H9 (cell line): ENCODE measurements around the gene ASTN2. TPM values are rescaled to one million over a fixed set of nuclear protein-coding genes. Genes with fewer than 3 reads are reported as not detected.

Source experiments
- DNase-seq: peaks from one replicate; pipeline ENCODE4 v3.0.0-alpha.2; 2017
- H2AFZ ChIP-seq: one replicate; pipeline ENCODE4 v1.6.1; 2013; ENCODE audit warnings: mild to moderate bottlenecking, low read length, control low read depth, moderate library complexity
- H2AK5ac ChIP-seq: 2 replicates; pipeline ENCODE4 v1.6.1; 2013; ENCODE audit warnings: low read length, control low read depth, mixed read lengths; ENCODE audit not compliant: insufficient read length
- H2BK120ac ChIP-seq: one replicate; pipeline ENCODE4 v1.6.1; 2013; ENCODE audit warnings: low read depth, mild to moderate bottlenecking, low read length, control low read depth, inconsistent platforms; ENCODE audit not compliant: poor library complexity, severe bottlenecking
- H2BK12ac ChIP-seq: 2 replicates; pipeline ENCODE4 v1.6.1; 2013; ENCODE audit warnings: low read length, control low read depth, mixed read lengths, low read depth; ENCODE audit not compliant: insufficient read length
- H2BK15ac ChIP-seq: 2 replicates; pipeline ENCODE4 v1.6.1; 2013; ENCODE audit warnings: low read depth, low read length, control low read depth
- H2BK20ac ChIP-seq: one replicate; pipeline ENCODE4 v1.6.1; 2013; ENCODE audit warnings: low read depth, mild to moderate bottlenecking, low read length, control low read depth, inconsistent platforms; ENCODE audit not compliant: poor library complexity, severe bottlenecking
- H2BK5ac ChIP-seq: 2 replicates; pipeline ENCODE4 v1.6.1; 2013; ENCODE audit warnings: low read length, control low read depth, mixed read lengths; ENCODE audit not compliant: insufficient read length
- H3K14ac ChIP-seq: 2 replicates; pipeline ENCODE4 v1.6.1; 2013; ENCODE audit warnings: low read length, control low read depth; ENCODE audit not compliant: insufficient read depth
- H3K18ac ChIP-seq: 2 replicates; pipeline ENCODE4 v1.6.1; 2013; ENCODE audit warnings: low read depth, mild to moderate bottlenecking, mixed read lengths, low read length, control low read depth; ENCODE audit not compliant: insufficient read length
- H3K23ac ChIP-seq: 2 replicates; pipeline ENCODE4 v1.6.1; 2013; ENCODE audit warnings: low read length, control low read depth, mixed read lengths, low read depth; ENCODE audit not compliant: insufficient read length
- H3K23me2 ChIP-seq: 2 replicates; pipeline ENCODE4 v1.6.1; 2013; ENCODE audit warnings: low read depth, mild to moderate bottlenecking, mixed read lengths, low read length, control low read depth; ENCODE audit not compliant: insufficient read length, poor library complexity, severe bottlenecking
- H3K27ac ChIP-seq: 2 replicates; pipeline ENCODE4 v1.5.1; 2013; ENCODE audit warnings: low read length, control low read depth, mixed read lengths, low read depth; ENCODE audit not compliant: insufficient read length
- H3K27me3 ChIP-seq: 2 replicates; pipeline ENCODE4 v1.6.1; 2013; ENCODE audit warnings: low read length, control low read depth, inconsistent platforms; ENCODE audit not compliant: insufficient read depth
- H3K4ac ChIP-seq: 2 replicates; pipeline ENCODE4 v1.6.1; 2013; ENCODE audit warnings: low read depth, mild to moderate bottlenecking, control low read depth, inconsistent platforms, low read length, moderate library complexity
- H3K4me1 ChIP-seq: 2 replicates; pipeline ENCODE4 v1.6.1; 2013; ENCODE audit warnings: low read length, control low read depth, inconsistent platforms; ENCODE audit not compliant: insufficient read depth
- H3K4me2 ChIP-seq: 2 replicates; pipeline ENCODE4 v1.6.1; 2013; ENCODE audit warnings: low read length, control low read depth, mixed read lengths; ENCODE audit not compliant: insufficient read length, insufficient read depth
- H3K56ac ChIP-seq: 2 replicates; pipeline ENCODE4 v1.6.1; 2013; ENCODE audit warnings: low read depth, mild to moderate bottlenecking, mixed read lengths, low read length, control low read depth; ENCODE audit not compliant: insufficient read length
- H3K79me1 ChIP-seq: 2 replicates; pipeline ENCODE4 v1.6.1; 2013; ENCODE audit warnings: low read depth, mild to moderate bottlenecking, moderate library complexity, low read length, control low read depth, inconsistent platforms; ENCODE audit not compliant: insufficient read depth, poor library complexity, severe bottlenecking
- H3K79me2 ChIP-seq: 2 replicates; pipeline ENCODE4 v1.6.1; 2013; ENCODE audit warnings: low read length, control low read depth, inconsistent platforms; ENCODE audit not compliant: insufficient read depth
- H3K9ac ChIP-seq: 2 replicates; pipeline ENCODE4 v1.6.1; 2013; ENCODE audit warnings: low read length, control low read depth, mixed read lengths; ENCODE audit not compliant: insufficient read length; ENCODE audit errors: extremely low read depth
- H3K9me3 ChIP-seq: one replicate; pipeline ENCODE4 v1.6.1; 2013; ENCODE audit warnings: low read depth, low read length, inconsistent platforms; ENCODE audit not compliant: control insufficient read depth
- H3T11ph ChIP-seq: one replicate; pipeline ENCODE4 v1.6.1; 2013; ENCODE audit warnings: mild to moderate bottlenecking, low read length, control low read depth, inconsistent platforms
- H4K20me1 ChIP-seq: one replicate; pipeline ENCODE4 v1.6.1; 2013; ENCODE audit not compliant: control insufficient read depth, insufficient read length, insufficient read depth
- H4K5ac ChIP-seq: 2 replicates; pipeline ENCODE4 v1.6.1; 2013; ENCODE audit warnings: low read depth, mild to moderate bottlenecking, mixed read lengths, low read length, control low read depth; ENCODE audit not compliant: insufficient read length
- H4K8ac ChIP-seq: replicated peaks from 2 replicates; pipeline ENCODE4 v1.6.1; 2013; ENCODE audit warnings: low read length, control low read depth, mixed read lengths, low read depth; ENCODE audit not compliant: insufficient read length
- H4K91ac ChIP-seq: 2 replicates; pipeline ENCODE4 v1.6.1; 2013; ENCODE audit warnings: low read depth, mild to moderate bottlenecking, moderate library complexity, mixed read lengths, low read length, control low read depth; ENCODE audit not compliant: insufficient read length
- H3K27ac Mint-ChIP-seq, 3 experiments: 2 replicates in 2 of 3; 3 replicates in 1 of 3; pipeline ENCODE4 v1.8.0; 2020 to 2021; ENCODE audit warnings: mixed read lengths in 3 of 3, mild to moderate bottlenecking in 1 of 3, moderate library complexity in 1 of 3
- H3K27me3 Mint-ChIP-seq: 2 replicates; pipeline ENCODE4 v1.8.0; 2021; ENCODE audit warnings: low read depth, mild to moderate bottlenecking, moderate library complexity, mixed read lengths
- H3K36me3 Mint-ChIP-seq, 3 experiments: 2 replicates in 2 of 3; 3 replicates in 1 of 3; pipeline ENCODE4 v1.8.0; 2020 to 2021; ENCODE audit warnings: low read depth in 3 of 3, mixed read lengths in 3 of 3; ENCODE audit not compliant: insufficient read depth in 1 of 3
- H3K4me1 Mint-ChIP-seq, 2 experiments: 2 replicates each; pipeline ENCODE4 v1.8.0; 2020; ENCODE audit warnings: mixed read lengths in 2 of 2
- H3K4me3 Mint-ChIP-seq, 2 experiments: 2 replicates in 1 of 2; 3 replicates in 1 of 2; pipeline ENCODE4 v1.8.0; 2020 to 2021; ENCODE audit warnings: mild to moderate bottlenecking in 2 of 2, mixed read lengths in 2 of 2, moderate library complexity in 1 of 2
- H3K9me3 Mint-ChIP-seq, 2 experiments: 2 replicates in 1 of 2; 3 replicates in 1 of 2; pipeline ENCODE4 v1.8.0; 2020; ENCODE audit warnings: mild to moderate bottlenecking in 2 of 2, mixed read lengths in 2 of 2, moderate library complexity in 1 of 2
- CTCF ChIP-seq: fragments of 200-600 bp; sonication (generic); conservative IDR thresholded peaks from 3 replicates; pipeline ENCODE4 v1.8.0; 2021; ENCODE audit warnings: antibody characterized with exemption, mild to moderate bottlenecking
- total RNA-seq: library from RNA; stranded (reverse); gene quantifications from 2 replicates; pipeline ENCODE4 v1.2.1, GENCODE V29; 2021

ASTN2 gene
- total RNA-seq, 1 experiment from 2014 or later, result 9.7 TPM

- Histone ChIP-seq H2AFZ (no peak overlapping the region), H3K56ac (no peak overlapping the region), H3K27ac (no peak overlapping the region), H3K4me1 (no peaks in the 10 kb centered on the region; the same call in 1 of the 2 replicates), H4K8ac (no peak overlapping the region), H3K27me3 (no peaks in the 10 kb centered on the region), H4K91ac (no peak overlapping the region), H3K4me2 (no peak overlapping the region), H2BK12ac (no peak overlapping the region), H2BK5ac (no peak overlapping the region), H3K9me3 (no peaks in the 10 kb centered on the region), H2AK5ac (no peak overlapping the region), H4K5ac (no peak overlapping the region), H3K79me1 (no peaks in the 10 kb centered on the region), H3K9ac (no peak overlapping the region), H3K18ac (no peak overlapping the region), H3K23ac (no peak overlapping the region), H3K23me2 (no peaks in the 10 kb centered on the region), H3K14ac (no peak overlapping the region), H3K79me2 (no peaks in the 10 kb centered on the region), H2BK20ac (no peak overlapping the region), H2BK120ac (no peak overlapping the region), H3T11ph (no peak overlapping the region), H4K20me1 (no peaks in the 10 kb centered on the region), H2BK15ac (no peak overlapping the region), H3K4ac (no peak overlapping the region)
- DNase-seq, result no peak
- no peaks in the 10 kb centered on the region; the same call in 1 of the 2 replicates for H3K27me3 Mint-ChIP-seq
- no peak overlapping the region for H3K27ac Mint-ChIP-seq
- peaks cover 4 to 8% of the 10 kb centered on the region in 2 experiments for H3K4me1 Mint-ChIP-seq
- H3K9me3 Mint-ChIP-seq, result peaks cover 15 to 18% of the 10 kb centered on the region in 2 experiments
- peaks cover 10 to 16% (median 14%) of the 10 kb centered on the region in 3 experiments; a peak in 5 of 7 replicates for H3K36me3 Mint-ChIP-seq
- no peak overlapping the region for H3K4me3 Mint-ChIP-seq
- TF ChIP-seq CTCF, result no peak
These were observed 873.5 kb downstream of the ASTN2 start for GRCh38 chr9:116541402-116541801.
